Thyroid gland (tissue), 4 donors: ENCODE results near the gene PRRT4. TPM values are rescaled to one million over a fixed set of nuclear protein-coding genes. Genes with fewer than 3 reads are reported as not detected.

Source experiments
- DNase-seq, 2 donors: peaks; one replicate each; pipeline ENCODE4 v3.0.0-alpha.2; 2019
- H3K27ac ChIP-seq, 3 donors: fragments of 200-600 bp; sonication (generic); 1 replicate in 2 of 3; 2 replicates in 1 of 3; pipeline ENCODE4 v1.5.1; 2016 to 2019; ENCODE audit warnings: mild to moderate bottlenecking in 1 of 3, moderate library complexity in 1 of 3
- H3K27me3 ChIP-seq: fragments of 200-600 bp; sonication (generic); one replicate; pipeline ENCODE4 v1.5.1; 2019
- H3K36me3 ChIP-seq, 2 donors: fragments of 200-600 bp; sonication (generic); one replicate each; pipeline ENCODE4 v1.5.1; 2016 to 2019
- H3K4me1 ChIP-seq, 2 donors: fragments of 200-600 bp; sonication (generic); one replicate each; pipeline ENCODE4 v1.5.1; 2017 to 2019
- H3K4me3 ChIP-seq, 3 donors: fragments of 200-600 bp; sonication (generic); replicated peaks in 1 of 3; 1 replicate in 2 of 3; 2 replicates in 1 of 3; pipeline ENCODE4 v1.5.1; 2016; ENCODE audit warnings: mild to moderate bottlenecking in 1 of 3
- H3K9me3 ChIP-seq: fragments of 200-600 bp; sonication (generic); one replicate; pipeline ENCODE4 v1.5.1; 2017
- CTCF ChIP-seq, 6 experiments: fragments of 200-600 bp in 3 of 6; fragments of 450-650 bp in 3 of 6; sonication (generic) in 3 of 6; IDR thresholded peaks; one replicate each; pipeline ENCODE4 v1.5.1; 2016 to 2019; ENCODE audit warnings: antibody characterized with exemption in 6 of 6, mild to moderate bottlenecking in 2 of 6, inconsistent platforms in 1 of 6, moderate library complexity in 1 of 6
- POLR2A ChIP-seq, 2 donors: fragments of 450-650 bp; IDR thresholded peaks; one replicate each; pipeline ENCODE4 v1.6.1; 2017; ENCODE audit warnings: antibody characterized with exemption in 2 of 2, mild to moderate bottlenecking in 2 of 2, moderate library complexity in 1 of 2
- WGBS, 2 donors: methylation state at CpG; one replicate each; pipeline ENCODE4 v1.1.5; 2017; 5-methylcytosine and 5-hydroxymethylcytosine counted together
- intact Hi-C: fragments of 100-400 bp; cut with DNase I; formaldehyde crosslinking; loops from one replicate; pipeline ENCODE4 v1.15.1; 2023
- total RNA-seq, 4 donors: library from RNA; depleted of rRNA; stranded (reverse); fragments of >200 nt; gene quantifications; one replicate each; pipeline ENCODE4 v1.2.3, GENCODE V29; 2016

Gene PRRT4
- total RNA-seq, 4 donors from 2014 or later: 0.78 to 1.1 TPM; not detected in 2

GRCh38 chr7:128349466-128349825 lies 12.0 kb downstream of the PRRT4 start:
- Histone ChIP-seq H3K4me1 (peaks cover 0 to 12% of the 10 kb centered on the region in 2 donors), H3K27me3 (peaks cover 8% of the 10 kb centered on the region), H3K27ac (no peak overlapping the region), H3K4me3 (no peak overlapping the region), H3K9me3 (no peaks in the 10 kb centered on the region), H3K36me3 (no peaks in the 10 kb centered on the region)
- TF ChIP-seq POLR2A (IDR thresholded peaks at IDR 0.05) (no peak), CTCF (IDR thresholded peaks at IDR 0.05) (no peak)
- DNase-seq: no peak
- WGBS, 2 donors: 47 to 51% methylated on average over 4 of the region's 4 CpGs
- intact Hi-C loops: loop anchor here (2.0 kb wide), 1 partner anchor 39 kb away; no protein-coding TSS in a partner anchor

GRCh38 chr7:128347647-128348097 lies 13.8 kb downstream of the PRRT4 start:
- peak; percentile 55 for DNase-seq
- no peak overlapping the region for H3K27ac ChIP-seq
- no peak overlapping the region for H3K4me3 ChIP-seq
- peaks cover 5 to 16% of the 10 kb centered on the region in 2 donors for H3K4me1 ChIP-seq
- peak; percentile 23 to 62 (median 45) for TF ChIP-seq CTCF (IDR thresholded peaks at IDR 0.05)
- TF ChIP-seq POLR2A (IDR thresholded peaks at IDR 0.05): no peak
- WGBS, 2 donors: 0 to 5% methylated on average over 2 of the region's 2 CpGs
- no peaks in the 10 kb centered on the region for H3K9me3 ChIP-seq
- intact Hi-C loops: loop anchor here (2.0 kb wide), 1 partner anchor 41 kb away; no protein-coding TSS in a partner anchor
- H3K36me3 ChIP-seq: no peaks in the 10 kb centered on the region
- peaks cover 8% of the 10 kb centered on the region for H3K27me3 ChIP-seq

GRCh38 chr7:128344431-128344774 lies 17.1 kb downstream of the PRRT4 start:
- no peak for DNase-seq
- WGBS, 2 donors: 93 to 97% methylated on average over 5 of the region's 5 CpGs
- Histone ChIP-seq H3K27me3 (no peaks in the 10 kb centered on the region), H3K36me3 (no peaks in the 10 kb centered on the region), H3K27ac (no peak overlapping the region), H3K9me3 (no peaks in the 10 kb centered on the region), H3K4me1 (peaks cover 15 to 18% of the 10 kb centered on the region in 2 donors), H3K4me3 (no peak overlapping the region)
- intact Hi-C loops: no loop called here
- TF ChIP-seq POLR2A (IDR thresholded peaks at IDR 0.05) (no peak), CTCF (IDR thresholded peaks at IDR 0.05) (no peak)

GRCh38 chr7:128343554-128344430 lies 17.7 kb downstream of the PRRT4 start, which contains the start of gene RBM28:
Gene RBM28 (minus strand): TSS chr7:128343908. CDS start chr7:128343793, 115 bp downstream.
- WGBS, 2 donors: 14% methylated on average over 46 to 49 of the region's 49 CpGs
- Histone ChIP-seq H3K27me3 (no peaks in the 10 kb centered on the region), H3K36me3 (peaks cover 3 to 4% of the 10 kb centered on the region in 2 donors), H3K27ac (peak within 1 kb of the TSS in 2 of 3 donors; percentile 49 to 76), H3K4me3 (peak within 1 kb of the TSS; percentile 24 to 87 (median 72)), H3K4me1 (peaks cover 15 to 18% of the 10 kb centered on the region in 2 donors), H3K9me3 (no peaks in the 10 kb centered on the region)
- intact Hi-C loops: no loop called here
- peak; percentile 84 to 87 for DNase-seq
- TF ChIP-seq POLR2A (IDR thresholded peaks at IDR 0.05): peak in 1 of 2 donors; percentile 62
- peak in 2 of 6 experiments; percentile 1 to 19 for TF ChIP-seq CTCF (IDR thresholded peaks at IDR 0.05)

- no peak overlapping the region for H3K27ac ChIP-seq
- H3K4me1 ChIP-seq: peaks cover 15 to 18% of the 10 kb centered on the region in 2 donors
- H3K9me3 ChIP-seq: no peaks in the 10 kb centered on the region
- no peak overlapping the region for H3K4me3 ChIP-seq
- intact Hi-C loops: no loop called here
- peaks cover 18 to 23% of the 10 kb centered on the region in 2 donors for H3K36me3 ChIP-seq
- TF ChIP-seq POLR2A (IDR thresholded peaks at IDR 0.05) (no peak), CTCF (IDR thresholded peaks at IDR 0.05) (no peak)
- 79 to 82% methylated on average over 6 of the region's 6 CpGs for WGBS, 2 donors
- H3K27me3 ChIP-seq: no peaks in the 10 kb centered on the region
- DNase-seq: no peak
Observed at GRCh38 chr7:128341733-128342132, 19.8 kb downstream of the PRRT4 start.
